OCI-LY3 (cell line): ENCODE measurements around the gene DPCD.

ENCODE experiments used
- H2AFZ ChIP-seq: fragments of 200-600, 300-600 bp; shearing (Covaris generic); 2 replicates; pipeline ENCODE4 v1.6.0; 2014; ENCODE audit warnings: antibody characterized with exemption, low read depth, low read length
- H3K27ac ChIP-seq: fragments of 200-600, 300-600 bp; sonication (generic); 2 replicates; pipeline ENCODE4 v1.5.1; 2014; ENCODE audit warnings: mild to moderate bottlenecking, low read length, moderate library complexity, mixed read lengths
- H3K27me3 ChIP-seq: fragments of 200-600, 300-600 bp; sonication (generic); 2 replicates; pipeline ENCODE4 v1.6.1; 2014; ENCODE audit warnings: low read depth, low read length, mixed read lengths
- H3K36me3 ChIP-seq: fragments of 200-600, 300-600 bp; sonication (generic); replicated peaks from 2 replicates; pipeline ENCODE3; 2014; ENCODE audit warnings: low read depth, low read length, mixed read lengths
- H3K4me1 ChIP-seq: fragments of 300-600, 200-600 bp; sonication (generic); 2 replicates; pipeline ENCODE4 v1.6.1; 2014; ENCODE audit warnings: low read length, mixed read lengths
- H3K4me2 ChIP-seq: fragments of 200-600, 300-600 bp; sonication (generic); 2 replicates; pipeline ENCODE4 v1.6.1; 2014; ENCODE audit warnings: low read length, mixed read lengths
- H3K4me3 ChIP-seq: fragments of 300-600, 200-600 bp; sonication (generic); 2 replicates; pipeline ENCODE4 v1.5.1; 2014; ENCODE audit warnings: antibody characterized with exemption, mild to moderate bottlenecking, low read length, moderate library complexity
- H3K79me2 ChIP-seq: fragments of 300-600, 200-600 bp; shearing (Covaris generic); 2 replicates; pipeline ENCODE4 v1.6.1; 2014; ENCODE audit warnings: mild to moderate bottlenecking, low read length, mixed read lengths
- H3K9ac ChIP-seq: fragments of 300-600, 200-600 bp; shearing (Covaris generic); 2 replicates; pipeline ENCODE4 v1.6.0; 2014; ENCODE audit warnings: mild to moderate bottlenecking, low read length, moderate library complexity
- H3K9me3 ChIP-seq: fragments of 200-600, 300-600 bp; shearing (Covaris generic); 2 replicates; pipeline ENCODE4 v1.6.1; 2014; ENCODE audit warnings: low read length, mixed read lengths; ENCODE audit not compliant: insufficient read depth
- H4K20me1 ChIP-seq: fragments of 200-600, 300-600 bp; sonication (generic); 2 replicates; pipeline ENCODE4 v1.6.1; 2016; ENCODE audit warnings: low read length, mixed read lengths; ENCODE audit not compliant: insufficient read depth
- EZH2phosphoT487 ChIP-seq: fragments of 200-600 bp; shearing (Covaris generic); IDR thresholded peaks from 2 replicates; pipeline ENCODE4 v1.6.1; 2018; ENCODE audit warnings: antibody characterized with exemption, mixed run types, low read depth
- TF ChIP-seq, protein P1 (sequence below): fragments of 200-600, 300-600 bp; sonication (generic); IDR thresholded peaks from 2 replicates; pipeline ENCODE4 v1.5.1; 2014; ENCODE audit warnings: antibody characterized with exemption, low read length, low read depth

The DPCD gene

DNA sequence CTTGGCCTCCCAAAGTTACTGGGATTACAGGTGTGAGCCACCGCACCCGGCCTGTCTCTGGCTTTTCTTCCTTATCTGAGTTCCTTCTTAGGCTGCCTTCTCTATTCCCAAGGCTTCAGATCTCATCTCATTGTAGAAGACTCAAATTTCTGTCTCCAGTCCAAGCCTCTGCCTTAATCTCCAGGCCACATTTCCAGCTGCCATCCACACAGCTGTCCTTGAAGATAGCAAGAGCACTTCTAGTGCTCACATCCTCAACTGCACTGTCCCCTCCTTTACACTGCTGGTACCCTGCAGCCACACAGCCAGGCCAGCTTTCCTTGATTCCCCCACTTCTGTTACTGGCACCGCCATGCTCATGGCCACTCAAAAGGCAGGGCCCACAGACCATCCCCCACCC, 35.7 kb upstream of the DPCD start:
- no peak for TF ChIP-seq EZH2phosphoT487
- TF ChIP-seq, protein P1, sequence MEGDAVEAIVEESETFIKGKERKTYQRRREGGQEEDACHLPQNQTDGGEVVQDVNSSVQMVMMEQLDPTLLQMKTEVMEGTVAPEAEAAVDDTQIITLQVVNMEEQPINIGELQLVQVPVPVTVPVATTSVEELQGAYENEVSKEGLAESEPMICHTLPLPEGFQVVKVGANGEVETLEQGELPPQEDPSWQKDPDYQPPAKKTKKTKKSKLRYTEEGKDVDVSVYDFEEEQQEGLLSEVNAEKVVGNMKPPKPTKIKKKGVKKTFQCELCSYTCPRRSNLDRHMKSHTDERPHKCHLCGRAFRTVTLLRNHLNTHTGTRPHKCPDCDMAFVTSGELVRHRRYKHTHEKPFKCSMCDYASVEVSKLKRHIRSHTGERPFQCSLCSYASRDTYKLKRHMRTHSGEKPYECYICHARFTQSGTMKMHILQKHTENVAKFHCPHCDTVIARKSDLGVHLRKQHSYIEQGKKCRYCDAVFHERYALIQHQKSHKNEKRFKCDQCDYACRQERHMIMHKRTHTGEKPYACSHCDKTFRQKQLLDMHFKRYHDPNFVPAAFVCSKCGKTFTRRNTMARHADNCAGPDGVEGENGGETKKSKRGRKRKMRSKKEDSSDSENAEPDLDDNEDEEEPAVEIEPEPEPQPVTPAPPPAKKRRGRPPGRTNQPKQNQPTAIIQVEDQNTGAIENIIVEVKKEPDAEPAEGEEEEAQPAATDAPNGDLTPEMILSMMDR, result no peak
- Histone ChIP-seq H3K9ac (no peak overlapping the region), H3K4me2 (no peak overlapping the region), H3K79me2 (no peaks in the 10 kb centered on the region), H3K27me3 (no peaks in the 10 kb centered on the region), H3K27ac (no peak overlapping the region), H4K20me1 (no peaks in the 10 kb centered on the region), H3K4me3 (no peak overlapping the region), H3K9me3 (no peaks in the 10 kb centered on the region), H3K36me3 (no peaks in the 10 kb centered on the region), H3K4me1 (no peaks in the 10 kb centered on the region), H2AFZ (no peak overlapping the region)

DNA sequence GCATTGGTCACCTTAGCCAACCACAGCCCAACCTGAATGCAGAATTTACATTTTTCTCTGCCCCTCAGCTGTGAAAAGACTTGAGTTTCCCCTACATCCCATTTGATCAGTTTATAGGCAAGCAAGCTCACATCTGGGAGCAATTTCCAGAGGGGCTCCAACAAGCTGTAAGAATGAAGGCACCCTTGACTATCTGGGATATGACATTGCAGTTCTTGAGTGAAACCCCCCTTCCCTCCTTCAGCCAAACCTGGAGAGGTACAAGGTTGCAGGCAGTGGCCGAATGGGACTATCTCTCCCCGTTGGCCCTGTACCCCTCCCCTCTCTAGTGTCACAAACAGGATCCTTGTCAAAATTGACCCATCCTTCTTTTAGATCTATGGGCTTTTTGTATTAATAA, 30.6 kb upstream of the DPCD start:
- Histone ChIP-seq H3K79me2 (no peaks in the 10 kb centered on the region), H3K4me2 (no peak overlapping the region), H3K36me3 (no peaks in the 10 kb centered on the region), H2AFZ (no peak overlapping the region), H4K20me1 (no peaks in the 10 kb centered on the region), H3K9ac (no peak overlapping the region), H3K27me3 (no peaks in the 10 kb centered on the region), H3K27ac (no peak overlapping the region), H3K9me3 (no peaks in the 10 kb centered on the region), H3K4me3 (no peak overlapping the region), H3K4me1 (no peaks in the 10 kb centered on the region)
- no peak for TF ChIP-seq EZH2phosphoT487
- TF ChIP-seq, protein P1, result no peak

DNA sequence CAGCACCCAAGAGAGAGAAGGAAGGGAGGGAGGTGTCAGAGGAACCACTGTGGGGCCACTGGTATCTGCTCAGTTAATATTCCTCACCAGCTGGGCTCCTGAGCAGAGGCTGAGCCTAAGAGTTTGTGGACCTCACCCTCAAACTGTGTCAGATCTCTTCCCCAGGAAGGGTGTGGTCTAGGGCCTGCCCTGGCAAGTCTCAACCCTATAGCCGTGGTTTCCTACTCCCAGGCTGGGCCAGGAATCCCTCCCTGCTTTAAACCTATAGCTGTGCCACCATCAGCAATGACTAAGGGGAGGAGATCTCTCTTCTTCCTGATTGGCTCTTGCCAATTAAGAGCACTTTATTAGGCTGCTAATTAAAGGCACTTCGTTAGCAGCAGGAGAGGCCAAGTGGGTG, 29.9 kb upstream of the DPCD start:
- Histone ChIP-seq H3K4me1 (no peaks in the 10 kb centered on the region), H3K27me3 (no peaks in the 10 kb centered on the region), H3K27ac (no peak overlapping the region), H3K4me3 (no peak overlapping the region), H4K20me1 (no peaks in the 10 kb centered on the region), H2AFZ (no peak overlapping the region), H3K9me3 (no peaks in the 10 kb centered on the region), H3K9ac (no peak overlapping the region), H3K79me2 (no peaks in the 10 kb centered on the region), H3K4me2 (no peak overlapping the region), H3K36me3 (no peaks in the 10 kb centered on the region)
- no peak for TF ChIP-seq EZH2phosphoT487
- TF ChIP-seq, protein P1, result no peak

DNA sequence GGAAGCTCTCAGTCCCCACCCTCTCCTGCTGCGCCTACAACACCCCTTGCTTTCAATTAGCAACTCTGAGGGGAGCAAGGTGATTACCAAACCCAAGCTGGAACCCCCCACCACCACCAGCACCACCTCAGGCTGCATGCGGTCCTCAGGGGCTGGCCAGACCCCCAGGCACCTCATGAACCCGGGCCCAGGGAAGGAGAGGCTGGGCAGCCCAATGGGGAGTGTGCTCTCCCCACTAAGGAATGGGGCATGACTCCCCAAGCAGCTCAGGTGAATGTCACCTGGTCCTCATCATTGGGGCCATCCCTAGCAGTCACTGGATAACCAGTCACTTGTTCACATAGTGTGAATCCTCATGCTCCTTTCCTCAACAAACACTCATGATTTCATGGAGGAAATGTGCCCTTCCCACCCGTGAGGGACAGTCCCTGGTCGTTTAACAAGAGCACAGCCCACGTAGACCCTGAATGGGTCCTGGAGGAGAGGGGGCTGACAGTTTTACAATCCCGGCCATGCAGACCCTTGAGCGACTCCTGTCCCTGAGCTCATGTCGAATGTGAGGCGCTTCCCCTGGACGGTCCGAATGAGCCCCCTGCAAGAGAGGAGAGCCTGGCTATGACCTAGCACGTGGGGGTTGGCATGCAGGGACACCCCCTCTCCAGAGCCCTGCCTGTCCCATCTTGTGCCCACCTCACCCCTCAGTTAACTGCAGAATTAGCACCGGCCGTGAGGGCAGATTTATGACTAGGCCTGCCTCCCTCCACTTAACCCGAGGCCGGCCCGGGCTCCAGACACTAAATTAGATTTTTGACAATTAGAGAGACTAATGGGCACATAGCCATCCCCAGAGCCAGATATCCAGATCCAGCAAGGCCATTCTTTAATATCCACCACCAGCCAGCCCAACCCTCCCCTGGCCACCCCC, 29.2 kb upstream of the DPCD start:
- H3K4me2 ChIP-seq, result no peak overlapping the region
- no peak overlapping the region for H3K27ac ChIP-seq
- H3K4me3 ChIP-seq, result no peak overlapping the region
- H3K79me2 ChIP-seq, result no peaks in the 10 kb centered on the region
- H2AFZ ChIP-seq, result no peak overlapping the region
- H3K4me1 ChIP-seq, result no peaks in the 10 kb centered on the region
- H3K9ac ChIP-seq, result no peak overlapping the region
- H3K36me3 ChIP-seq, result no peaks in the 10 kb centered on the region
- no peaks in the 10 kb centered on the region for H3K27me3 ChIP-seq
- no peaks in the 10 kb centered on the region for H3K9me3 ChIP-seq
- TF ChIP-seq EZH2phosphoT487, result no peak
- TF ChIP-seq, protein P1, result no peak
- H4K20me1 ChIP-seq, result no peaks in the 10 kb centered on the region
